ENCODE measurements around the gene EHD4.

GRCh38 chr15:41923401-41923997 lies 48.9 kb downstream of the EHD4 start:
- TF ChIP-seq, protein P1, sequence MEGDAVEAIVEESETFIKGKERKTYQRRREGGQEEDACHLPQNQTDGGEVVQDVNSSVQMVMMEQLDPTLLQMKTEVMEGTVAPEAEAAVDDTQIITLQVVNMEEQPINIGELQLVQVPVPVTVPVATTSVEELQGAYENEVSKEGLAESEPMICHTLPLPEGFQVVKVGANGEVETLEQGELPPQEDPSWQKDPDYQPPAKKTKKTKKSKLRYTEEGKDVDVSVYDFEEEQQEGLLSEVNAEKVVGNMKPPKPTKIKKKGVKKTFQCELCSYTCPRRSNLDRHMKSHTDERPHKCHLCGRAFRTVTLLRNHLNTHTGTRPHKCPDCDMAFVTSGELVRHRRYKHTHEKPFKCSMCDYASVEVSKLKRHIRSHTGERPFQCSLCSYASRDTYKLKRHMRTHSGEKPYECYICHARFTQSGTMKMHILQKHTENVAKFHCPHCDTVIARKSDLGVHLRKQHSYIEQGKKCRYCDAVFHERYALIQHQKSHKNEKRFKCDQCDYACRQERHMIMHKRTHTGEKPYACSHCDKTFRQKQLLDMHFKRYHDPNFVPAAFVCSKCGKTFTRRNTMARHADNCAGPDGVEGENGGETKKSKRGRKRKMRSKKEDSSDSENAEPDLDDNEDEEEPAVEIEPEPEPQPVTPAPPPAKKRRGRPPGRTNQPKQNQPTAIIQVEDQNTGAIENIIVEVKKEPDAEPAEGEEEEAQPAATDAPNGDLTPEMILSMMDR (IDR thresholded peaks at IDR 0.05) = no peak
- TF ChIP-seq POLR2A (IDR thresholded peaks at IDR 0.05) = no peak
- no peak for TF ChIP-seq EP300 (IDR thresholded peaks at IDR 0.05)
